ENCODE data around the gene PHLDB2.
A peak's percentile ranks its signal among the peaks of the same experiment; 100 is the strongest.

PHLDB2 gene

GRCh38 chr3:112001526-112001925, 142.5 kb downstream of the PHLDB2 start:
- no peak for DNase-seq

GRCh38 chr3:112002096-112002971, 143.3 kb downstream of the PHLDB2 start:
- no peak for DNase-seq

- no peak for DNase-seq
Observed at GRCh38 chr3:112003321-112004080, 144.4 kb downstream of the PHLDB2 start.

GRCh38 chr3:112004187-112004586, 145.1 kb downstream of the PHLDB2 start:
- no peak for DNase-seq

- no peak for DNase-seq
Observed at GRCh38 chr3:112004669-112005068, 145.6 kb downstream of the PHLDB2 start.

GRCh38 chr3:112005091-112005672, 146.1 kb downstream of the PHLDB2 start:
- DNase-seq, result no peak

- DNase-seq, result no peak
Observed at GRCh38 chr3:112007633-112008032, 148.6 kb downstream of the PHLDB2 start.

GRCh38 chr3:112009670-112010069, 150.6 kb downstream of the PHLDB2 start:
- DNase-seq, result no peak

- DNase-seq, result peak; percentile 5 to 69 (median 36)
Observed at GRCh38 chr3:112010636-112011035, 151.6 kb downstream of the PHLDB2 start.

GRCh38 chr3:112011376-112011940, 152.4 kb downstream of the PHLDB2 start:
- no peak for DNase-seq

- no peak for DNase-seq
Observed at GRCh38 chr3:112012205-112012992, 153.3 kb downstream of the PHLDB2 start.

- DNase-seq, result peak in 1 of 3 experiments; percentile 34
Observed at GRCh38 chr3:112013058-112013783, 154.2 kb downstream of the PHLDB2 start.

GRCh38 chr3:112013784-112014143, 154.7 kb downstream of the PHLDB2 start:
- DNase-seq, result no peak

- DNase-seq, result peak in 1 of 3 experiments; percentile 24
Observed at GRCh38 chr3:112017091-112017490, 158.0 kb downstream of the PHLDB2 start.

- DNase-seq, result no peak
Observed at GRCh38 chr3:112018712-112019111, 159.6 kb downstream of the PHLDB2 start.

- no peak for DNase-seq
Observed at GRCh38 chr3:112019716-112020115, 160.7 kb downstream of the PHLDB2 start.

GRCh38 chr3:112020674-112021085, 161.6 kb downstream of the PHLDB2 start:
- no peak for DNase-seq
